AG04450 (cell line): ENCODE measurements around the gene KLF18. TPM values are rescaled to one million over a fixed set of nuclear protein-coding genes. Genes with fewer than 3 reads are reported as not detected.

Source experiments
- CTCF ChIA-PET: fragments of 300-600, 350-600 bp; formaldehyde crosslinking; extraction: SDS; loops from one replicate; lab custom pipeline; 2022; ENCODE audit warnings: antibody characterized with exemption, inconsistent platforms; lab: Charles Lee
- POLR2A ChIA-PET: fragments of 350-600 bp; formaldehyde crosslinking; extraction: SDS; loops from one replicate; lab custom pipeline; 2021; ENCODE audit warnings: antibody characterized with exemption, inconsistent platforms; lab: Yijun Ruan, JAX
- DNase-seq: peaks from one replicate; pipeline ENCODE4 v3.0.0-alpha.2; 2011; ENCODE audit warnings: low read depth, low spot score
- H3K27ac ChIP-seq: one replicate; pipeline ENCODE4 v1.5.1; 2012; ENCODE audit warnings: low read depth, low read length, control low read depth
- H3K27me3 ChIP-seq: one replicate; pipeline ENCODE4 v1.6.0; 2012; ENCODE audit warnings: low read length; ENCODE audit not compliant: control insufficient read depth, insufficient read depth
- H3K4me3 ChIP-seq: 2 replicates; pipeline ENCODE4 v1.5.1; 2011; ENCODE audit warnings: mild to moderate bottlenecking, low read depth, low read length, control low read depth
- H3K9me3 ChIP-seq: 2 replicates; pipeline ENCODE4 v1.5.1; 2012; ENCODE audit warnings: low read length; ENCODE audit not compliant: control insufficient read depth, insufficient read depth
- polyA plus RNA-seq: library from polyadenylated mRNA; depleted of rRNA; stranded (reverse); fragments of >200 nt; gene quantifications from 2 replicates; pipeline ENCODE4 v1.2.3, GENCODE V29; 2011; rRNA removed
- small RNA-seq: library from RNA; depleted of rRNA; stranded (forward); fragments of <200 nt; gene quantifications from one replicate; pipeline ENCODE3, GENCODE V24; 2012; ENCODE audit warnings: low read depth; ENCODE audit not compliant: insufficient read length
- TF ChIP-seq, protein P1 (sequence below): IDR thresholded peaks from 2 replicates; pipeline ENCODE4 v1.5.1; 2011; ENCODE audit warnings: low read depth, low read length, control low read depth, inconsistent platforms

KLF18 gene
- polyA plus RNA-seq, 1 experiment: not detected

DNA sequence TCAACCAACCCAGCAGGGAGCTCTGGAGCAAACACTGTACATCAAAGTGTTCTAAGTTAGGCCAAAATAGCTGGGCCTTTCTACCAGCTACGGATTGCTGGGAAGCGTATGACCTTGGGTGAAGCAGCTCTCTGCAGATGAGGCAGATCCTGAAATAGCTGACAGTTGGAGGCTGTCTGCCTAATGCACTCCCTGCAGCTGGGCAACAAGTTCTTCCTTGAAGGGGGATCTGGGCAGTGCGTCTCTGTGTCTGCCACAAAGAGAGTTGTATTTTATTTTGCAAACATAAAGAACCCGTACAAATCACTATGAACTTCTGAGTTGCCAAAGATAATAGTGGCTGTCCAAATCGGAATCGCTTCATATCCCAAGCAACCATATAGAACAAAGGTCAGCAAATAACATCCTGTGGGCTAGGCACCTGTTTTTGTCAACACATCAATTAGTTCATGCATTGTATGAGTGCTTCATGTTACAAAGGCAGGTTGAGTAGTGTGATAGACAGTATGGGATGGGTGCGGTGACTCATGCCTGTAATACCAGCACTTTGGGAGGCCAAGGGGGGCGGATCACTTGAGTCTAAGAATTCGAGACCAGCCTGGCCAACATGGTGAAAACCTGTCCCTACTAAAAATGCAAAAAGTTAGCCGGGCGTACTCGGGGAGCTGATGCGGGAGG, 51.9 kb downstream of the KLF18 start:
- DNase-seq: no peak
- Histone ChIP-seq H3K9me3 (no peaks in the 10 kb centered on the region), H3K27ac (no peak overlapping the region), H3K4me3 (no peak overlapping the region), H3K27me3 (no peaks in the 10 kb centered on the region)
- CTCF ChIA-PET: no interaction called here
- TF ChIP-seq, protein P1, sequence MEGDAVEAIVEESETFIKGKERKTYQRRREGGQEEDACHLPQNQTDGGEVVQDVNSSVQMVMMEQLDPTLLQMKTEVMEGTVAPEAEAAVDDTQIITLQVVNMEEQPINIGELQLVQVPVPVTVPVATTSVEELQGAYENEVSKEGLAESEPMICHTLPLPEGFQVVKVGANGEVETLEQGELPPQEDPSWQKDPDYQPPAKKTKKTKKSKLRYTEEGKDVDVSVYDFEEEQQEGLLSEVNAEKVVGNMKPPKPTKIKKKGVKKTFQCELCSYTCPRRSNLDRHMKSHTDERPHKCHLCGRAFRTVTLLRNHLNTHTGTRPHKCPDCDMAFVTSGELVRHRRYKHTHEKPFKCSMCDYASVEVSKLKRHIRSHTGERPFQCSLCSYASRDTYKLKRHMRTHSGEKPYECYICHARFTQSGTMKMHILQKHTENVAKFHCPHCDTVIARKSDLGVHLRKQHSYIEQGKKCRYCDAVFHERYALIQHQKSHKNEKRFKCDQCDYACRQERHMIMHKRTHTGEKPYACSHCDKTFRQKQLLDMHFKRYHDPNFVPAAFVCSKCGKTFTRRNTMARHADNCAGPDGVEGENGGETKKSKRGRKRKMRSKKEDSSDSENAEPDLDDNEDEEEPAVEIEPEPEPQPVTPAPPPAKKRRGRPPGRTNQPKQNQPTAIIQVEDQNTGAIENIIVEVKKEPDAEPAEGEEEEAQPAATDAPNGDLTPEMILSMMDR: no peak
- POLR2A ChIA-PET: no interaction called here

Small RNA genes lying within 50 kb of the gene (small RNA-seq; reads per million reads assigned to genes)
- not detected for gene AL035417.1
- not detected for gene OOSP1P1
- gene RF00019: not detected
- not detected for gene RN7SL479P

Other genes starting within 250 kb of the KLF18 start
- gene ARTN, start 207.8 kb downstream of the KLF18 start, polyA plus RNA-seq: 0.21 TPM in 1 of 2 replicates, not detected in the other
- gene IPO13, start 194.7 kb downstream of the KLF18 start, polyA plus RNA-seq: 11.2 and 16.1 TPM in 2 replicates
- 17.9 and 22.2 TPM in 2 replicates for gene DPH2, start 171.6 kb downstream of the KLF18 start, polyA plus RNA-seq
- 130 and 140 TPM in 2 replicates for gene ATP6V0B, start 166.7 kb downstream of the KLF18 start, polyA plus RNA-seq
- gene B4GALT2, start 162.4 kb downstream of the KLF18 start, polyA plus RNA-seq: 39.0 and 50.4 TPM in 2 replicates
- gene CCDC24, start 150.0 kb downstream of the KLF18 start, polyA plus RNA-seq: 1.1 and 1.6 TPM in 2 replicates
- gene SLC6A9, start 110.2 kb downstream of the KLF18 start, polyA plus RNA-seq: 16.3 and 17.3 TPM in 2 replicates
- 0.14 and 0.21 TPM in 2 replicates for gene KLF17, start 22.8 kb downstream of the KLF18 start, polyA plus RNA-seq
- gene DMAP1, start 71.8 kb upstream of the KLF18 start, polyA plus RNA-seq: 27.0 and 31.5 TPM in 2 replicates
- gene ERI3, start 213.6 kb upstream of the KLF18 start, polyA plus RNA-seq: 46.2 and 54.0 TPM in 2 replicates